ENCODE data around the gene SEL1L3.

- TF ChIP-seq, protein P1, sequence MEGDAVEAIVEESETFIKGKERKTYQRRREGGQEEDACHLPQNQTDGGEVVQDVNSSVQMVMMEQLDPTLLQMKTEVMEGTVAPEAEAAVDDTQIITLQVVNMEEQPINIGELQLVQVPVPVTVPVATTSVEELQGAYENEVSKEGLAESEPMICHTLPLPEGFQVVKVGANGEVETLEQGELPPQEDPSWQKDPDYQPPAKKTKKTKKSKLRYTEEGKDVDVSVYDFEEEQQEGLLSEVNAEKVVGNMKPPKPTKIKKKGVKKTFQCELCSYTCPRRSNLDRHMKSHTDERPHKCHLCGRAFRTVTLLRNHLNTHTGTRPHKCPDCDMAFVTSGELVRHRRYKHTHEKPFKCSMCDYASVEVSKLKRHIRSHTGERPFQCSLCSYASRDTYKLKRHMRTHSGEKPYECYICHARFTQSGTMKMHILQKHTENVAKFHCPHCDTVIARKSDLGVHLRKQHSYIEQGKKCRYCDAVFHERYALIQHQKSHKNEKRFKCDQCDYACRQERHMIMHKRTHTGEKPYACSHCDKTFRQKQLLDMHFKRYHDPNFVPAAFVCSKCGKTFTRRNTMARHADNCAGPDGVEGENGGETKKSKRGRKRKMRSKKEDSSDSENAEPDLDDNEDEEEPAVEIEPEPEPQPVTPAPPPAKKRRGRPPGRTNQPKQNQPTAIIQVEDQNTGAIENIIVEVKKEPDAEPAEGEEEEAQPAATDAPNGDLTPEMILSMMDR (IDR thresholded peaks at IDR 0.05): no peak
- TF ChIP-seq POLR2A (IDR thresholded peaks at IDR 0.05) (no peak), EP300 (IDR thresholded peaks at IDR 0.05) (no peak), POLR2AphosphoS5 (IDR thresholded peaks at IDR 0.05) (no peak)
These were observed 59.0 kb downstream of the SEL1L3 start for GRCh38 chr4:25803720-25804225.

Data from stomach (tissue), 4 donors.